Astrocyte of the spinal cord (primary cell): Measurements from ENCODE around the gene PRKCA.

Source experiments
- DNase-seq: peaks from one replicate; pipeline ENCODE4 v3.0.0; 2011; ENCODE audit warnings: low read depth, low spot score
- H3K4me3 ChIP-seq: 2 replicates; pipeline ENCODE4 v1.5.1; 2011; ENCODE audit warnings: low read depth, mild to moderate bottlenecking, low read length, moderate library complexity
- in situ Hi-C: cut with HindIII; loops from 2 replicates; pipeline ENCODE4 v1.10.0; 2017; ENCODE audit warnings: low sequenced_read_pairs
- TF ChIP-seq, protein P1 (sequence below): IDR thresholded peaks from 2 replicates; pipeline ENCODE4 v1.5.1; 2012; ENCODE audit warnings: low read depth, mild to moderate bottlenecking, low read length, inconsistent platforms

PRKCA gene

GRCh38 chr17:66494023-66494803 is 191.8 kb downstream of the PRKCA start:
- TF ChIP-seq, protein P1, sequence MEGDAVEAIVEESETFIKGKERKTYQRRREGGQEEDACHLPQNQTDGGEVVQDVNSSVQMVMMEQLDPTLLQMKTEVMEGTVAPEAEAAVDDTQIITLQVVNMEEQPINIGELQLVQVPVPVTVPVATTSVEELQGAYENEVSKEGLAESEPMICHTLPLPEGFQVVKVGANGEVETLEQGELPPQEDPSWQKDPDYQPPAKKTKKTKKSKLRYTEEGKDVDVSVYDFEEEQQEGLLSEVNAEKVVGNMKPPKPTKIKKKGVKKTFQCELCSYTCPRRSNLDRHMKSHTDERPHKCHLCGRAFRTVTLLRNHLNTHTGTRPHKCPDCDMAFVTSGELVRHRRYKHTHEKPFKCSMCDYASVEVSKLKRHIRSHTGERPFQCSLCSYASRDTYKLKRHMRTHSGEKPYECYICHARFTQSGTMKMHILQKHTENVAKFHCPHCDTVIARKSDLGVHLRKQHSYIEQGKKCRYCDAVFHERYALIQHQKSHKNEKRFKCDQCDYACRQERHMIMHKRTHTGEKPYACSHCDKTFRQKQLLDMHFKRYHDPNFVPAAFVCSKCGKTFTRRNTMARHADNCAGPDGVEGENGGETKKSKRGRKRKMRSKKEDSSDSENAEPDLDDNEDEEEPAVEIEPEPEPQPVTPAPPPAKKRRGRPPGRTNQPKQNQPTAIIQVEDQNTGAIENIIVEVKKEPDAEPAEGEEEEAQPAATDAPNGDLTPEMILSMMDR, result no peak
- in situ Hi-C loops, result no loop called here
- no peak overlapping the region for H3K4me3 ChIP-seq
- DNase-seq, result peak; percentile 92

- no peak for DNase-seq
- no peak overlapping the region for H3K4me3 ChIP-seq
- in situ Hi-C loops, result no loop called here
- TF ChIP-seq, protein P1, result no peak
Observed at GRCh38 chr17:66495035-66495434, 192.6 kb downstream of the PRKCA start.

- TF ChIP-seq, protein P1, result no peak
- DNase-seq, result no peak
- in situ Hi-C loops, result no loop called here
Observed at GRCh38 chr17:66496306-66496705, 193.9 kb downstream of the PRKCA start.

DNA sequence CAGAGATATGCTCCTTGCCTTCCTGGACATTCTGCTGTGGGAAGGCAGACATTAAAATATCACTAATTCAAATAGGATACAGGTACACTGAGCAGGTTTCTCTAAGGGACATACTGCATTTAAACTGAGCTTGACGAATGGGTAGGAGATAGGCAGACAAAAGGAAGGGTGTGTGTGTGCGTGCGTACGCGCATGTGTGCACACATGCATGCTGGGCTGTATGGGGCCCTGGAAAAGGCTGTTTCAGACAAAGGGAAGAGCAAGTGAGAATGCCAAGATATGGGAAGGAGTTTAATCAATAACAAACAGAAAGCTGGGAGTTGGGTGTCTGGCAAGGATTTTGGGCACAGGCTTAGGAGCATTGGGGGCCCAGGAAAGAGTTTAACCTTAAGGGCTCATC is 196.2 kb downstream of the PRKCA start:
- TF ChIP-seq, protein P1, result no peak
- H3K4me3 ChIP-seq, result no peak overlapping the region
- no peak for DNase-seq
- in situ Hi-C loops, result no loop called here

More at GRCh38 chr17:66496306-66496705, 193.9 kb downstream of the PRKCA start:
- no peak overlapping the region for H3K4me3 ChIP-seq

- TF ChIP-seq, protein P1, result no peak
- no peak overlapping the region for H3K4me3 ChIP-seq
- DNase-seq, result no peak
- in situ Hi-C loops, result no loop called here
Observed at GRCh38 chr17:66506641-66507040, 204.2 kb downstream of the PRKCA start.

- in situ Hi-C loops, result no loop called here
- TF ChIP-seq, protein P1, result no peak
- peak; percentile 87 for DNase-seq
- H3K4me3 ChIP-seq, result no peak overlapping the region
Observed at GRCh38 chr17:66507103-66507923, 204.9 kb downstream of the PRKCA start.
